ENCODE measurements around the gene KLK3. TPM values are rescaled to one million over a fixed set of nuclear protein-coding genes. Genes with fewer than 3 reads are reported as not detected.
A peak's percentile ranks its signal among the peaks of the same experiment; 100 is the strongest.

The KLK3 gene
- total RNA-seq, 1 experiment from 2014 or later = not detected

GRCh38 chr19:50880241-50880640, 25.5 kb downstream of the KLK3 start:
- Histone ChIP-seq H3K9me2 (ENCODE audit: insufficient read depth) (no peaks in the 10 kb centered on the region), H3K27me3 (ENCODE audit: insufficient read depth, low read length) (peaks cover 31% of the 10 kb centered on the region; the same call in 1 of the 2 replicates), H3K79me2 (ENCODE audit: insufficient read depth, low read length) (no peaks in the 10 kb centered on the region), H3K4me3 (replicated peaks in 1 of 2; ENCODE audit: low read depth in 1 of 2, low read length in 2 of 2) (no peak overlapping the region), H3K36me3 (ENCODE audit: control insufficient read depth in 1 of 2, insufficient read depth in 2 of 2, low read length in 2 of 2) (no peaks in the 10 kb centered on the region), H3K4me1 (ENCODE audit: control insufficient read depth in 1 of 2, insufficient read depth in 2 of 2, low read length in 2 of 2) (no peaks in the 10 kb centered on the region; a peak in 1 of 4 replicates), H3K4me2 (ENCODE audit: low read length) (no peak overlapping the region), H3K9me3 (ENCODE audit: control insufficient read depth in 1 of 2, insufficient read depth in 1 of 2, low read depth in 1 of 2, low read length in 2 of 2) (no peaks in the 10 kb centered on the region), H3K27ac (ENCODE audit: low read depth, low read length) (no peak overlapping the region), H2AFZ (ENCODE audit: low read depth, low read length, poor library complexity, severe bottlenecking) (no peak overlapping the region), H3K9ac (ENCODE audit: low read length) (no peak overlapping the region), H4K20me1 (ENCODE audit: insufficient read depth) (no peaks in the 10 kb centered on the region)
- DNase-seq (ENCODE audit: low read depth, low spot score) (no peak), ATAC-seq (no peak)
- BruUV-seq (replicated peaks) = no TSS peak
- ChIA-PET POLR2A (no interaction called here), CTCF (no interaction called here), RAD21 (ENCODE audit: low non-redundant PET in 1 of 2, low total read pairs in 2 of 2, uncharacterized antibody in 2 of 2, unreplicated experiment in 2 of 2) (no interaction called here)
- TF ChIP-seq EZH2phosphoT487 (IDR thresholded peaks at IDR 0.05; ENCODE audit: borderline replicate concordance) (no peak), TCF7L2 (IDR thresholded peaks at IDR 0.05; ENCODE audit: borderline replicate concordance, extremely low read depth, insufficient read depth, insufficient read length) (no peak), ZFX (IDR thresholded peaks at IDR 0.05) (no peak)
- intact Hi-C loops (cut with micrococcal nuclease) = no loop called here

DNA sequence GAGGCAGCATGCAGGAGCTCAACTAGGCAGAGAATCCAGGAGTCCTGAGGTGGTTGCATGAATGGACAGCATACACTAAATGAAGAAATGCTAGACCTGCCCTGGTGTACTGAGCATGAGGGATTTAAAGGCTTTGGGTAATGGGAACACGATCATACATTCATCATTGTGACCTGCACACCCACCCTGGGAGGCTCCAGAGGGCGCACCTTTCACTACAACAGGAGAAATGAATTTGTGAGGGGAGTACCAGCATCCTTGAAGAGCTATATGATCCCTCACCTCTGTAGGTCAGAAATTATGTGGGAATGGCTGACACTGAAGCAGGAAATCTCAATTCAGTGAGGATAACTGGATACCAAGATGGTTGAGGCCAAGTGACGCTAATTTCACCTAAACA, 27.5 kb downstream of the KLK3 start:
- Histone ChIP-seq H3K27me3 (ENCODE audit: insufficient read depth, low read length) (peaks cover 22% of the 10 kb centered on the region; the same call in 1 of the 2 replicates), H3K36me3 (ENCODE audit: control insufficient read depth in 1 of 2, insufficient read depth in 2 of 2, low read length in 2 of 2) (no peaks in the 10 kb centered on the region), H3K9me2 (ENCODE audit: insufficient read depth) (no peaks in the 10 kb centered on the region), H3K79me2 (ENCODE audit: insufficient read depth, low read length) (no peaks in the 10 kb centered on the region), H3K4me3 (replicated peaks in 1 of 2; ENCODE audit: low read depth in 1 of 2, low read length in 2 of 2) (no peak overlapping the region), H4K20me1 (ENCODE audit: insufficient read depth) (no peaks in the 10 kb centered on the region), H2AFZ (ENCODE audit: low read depth, low read length, poor library complexity, severe bottlenecking) (no peak overlapping the region), H3K9ac (ENCODE audit: low read length) (no peak overlapping the region), H3K4me1 (ENCODE audit: control insufficient read depth in 1 of 2, insufficient read depth in 2 of 2, low read length in 2 of 2) (no peaks in the 10 kb centered on the region; a peak in 1 of 4 replicates), H3K4me2 (ENCODE audit: low read length) (no peak overlapping the region), H3K9me3 (ENCODE audit: control insufficient read depth in 1 of 2, insufficient read depth in 1 of 2, low read depth in 1 of 2, low read length in 2 of 2) (no peaks in the 10 kb centered on the region), H3K27ac (ENCODE audit: low read depth, low read length) (no peak overlapping the region)
- ChIA-PET RAD21 (ENCODE audit: low non-redundant PET in 1 of 2, low total read pairs in 2 of 2, uncharacterized antibody in 2 of 2, unreplicated experiment in 2 of 2) (interaction anchor here in 1 of 2 experiments (0.9 kb wide), 1 partner anchor 40 kb away, joined by 4 read pairs; no protein-coding TSS in a partner anchor), CTCF (no interaction called here), POLR2A (interaction anchor here (1.0 kb wide), 1 partner anchor 43 kb away, joined by 3 read pairs; no protein-coding TSS in a partner anchor)
- ATAC-seq = peak; percentile 81
- TF ChIP-seq JUND (IDR thresholded peaks at IDR 0.05) (no peak), ZBTB33 (IDR thresholded peaks at IDR 0.05; ENCODE audit: extremely low read depth, insufficient replicate concordance, low read length) (no peak), ELF1 (IDR thresholded peaks at IDR 0.05; ENCODE audit: borderline replicate concordance, low read depth) (no peak), FOSL1 (IDR thresholded peaks at IDR 0.05; ENCODE audit: low read depth) (no peak), SP1 (IDR thresholded peaks at IDR 0.05; ENCODE audit: low read depth) (no peak), ZFX (IDR thresholded peaks at IDR 0.05) (no peak), CTCF (IDR thresholded peaks at IDR 0.05 in 2 of 3, conservative IDR thresholded peaks at IDR 0.05 in 1 of 3; ENCODE audit: borderline replicate concordance in 1 of 3, insufficient read depth in 1 of 3, low read depth in 2 of 3, low read length in 2 of 3) (peak; percentile 19 to 42 (median 39); a peak in 3 of 6 replicates), CEBPB (IDR thresholded peaks at IDR 0.05; ENCODE audit: low read depth) (no peak), EGR1 (IDR thresholded peaks at IDR 0.05; ENCODE audit: low read depth) (no peak), EZH2phosphoT487 (IDR thresholded peaks at IDR 0.05; ENCODE audit: borderline replicate concordance) (no peak), ZNF274 (IDR thresholded peaks at IDR 0.05; ENCODE audit: low read depth, low read length) (no peak), YY1 (IDR thresholded peaks at IDR 0.05; ENCODE audit: extremely low read depth, insufficient replicate concordance, low read depth, low read length) (no peak), POLR2A (IDR thresholded peaks at IDR 0.05; ENCODE audit: borderline replicate concordance, extremely low read depth, insufficient read depth, insufficient read length) (no peak), RAD21 (IDR thresholded peaks at IDR 0.05; ENCODE audit: low read depth) (peak; percentile 29; the same call in 1 of the 2 replicates)
- intact Hi-C loops (cut with micrococcal nuclease) = no loop called here
- DNase-seq (ENCODE audit: low read depth, low spot score) = no peak
- BruUV-seq (replicated peaks) = no TSS peak
